Measurements from ENCODE around the gene SND1.

SND1 gene

DNA sequence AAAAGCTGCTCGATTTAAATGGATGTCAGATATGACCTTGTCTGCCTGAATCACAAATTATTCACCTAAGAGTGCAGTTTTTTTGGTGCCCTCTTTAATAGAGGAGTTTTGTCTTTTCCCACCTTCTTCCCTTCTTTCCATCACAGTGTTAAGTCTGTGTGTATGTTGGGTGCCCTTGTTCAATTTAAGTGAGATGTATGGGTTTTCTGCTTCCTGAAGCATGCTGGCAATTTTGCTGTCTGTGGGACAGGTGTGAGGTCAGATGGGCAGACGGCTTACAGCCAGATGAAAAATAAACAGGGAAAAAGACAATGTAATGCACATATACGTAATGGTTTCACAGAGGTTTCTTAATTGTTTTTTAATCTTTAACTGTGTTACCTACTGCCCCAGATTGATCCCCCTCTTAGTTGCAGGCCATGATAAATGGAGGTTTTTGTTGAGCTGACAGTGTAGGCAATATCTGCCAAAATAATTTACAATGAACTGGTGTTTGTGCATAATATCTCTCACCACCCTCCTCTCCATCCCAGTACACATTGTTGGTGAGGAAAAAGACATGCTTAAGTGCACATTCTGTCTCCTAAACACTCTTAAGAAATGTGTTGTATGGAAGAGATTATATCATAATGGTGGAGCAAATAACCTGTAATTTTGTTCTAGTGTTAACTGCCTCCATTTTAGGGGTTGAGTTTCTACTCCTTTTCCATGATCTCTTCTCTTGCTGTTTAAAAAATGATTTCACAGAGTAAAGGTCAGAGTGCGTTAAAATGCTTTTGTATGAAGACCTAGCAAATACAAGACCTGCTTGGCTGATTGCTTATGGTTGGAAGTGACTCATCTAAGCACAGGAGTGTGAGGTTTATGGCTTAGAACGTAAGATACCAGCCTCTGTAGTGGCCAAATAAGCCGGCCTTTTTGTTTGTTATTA lies 255.4 kb downstream of the SND1 start:
- DNase-seq (ENCODE audit: low read depth) = no peak
- TF ChIP-seq, protein P1, sequence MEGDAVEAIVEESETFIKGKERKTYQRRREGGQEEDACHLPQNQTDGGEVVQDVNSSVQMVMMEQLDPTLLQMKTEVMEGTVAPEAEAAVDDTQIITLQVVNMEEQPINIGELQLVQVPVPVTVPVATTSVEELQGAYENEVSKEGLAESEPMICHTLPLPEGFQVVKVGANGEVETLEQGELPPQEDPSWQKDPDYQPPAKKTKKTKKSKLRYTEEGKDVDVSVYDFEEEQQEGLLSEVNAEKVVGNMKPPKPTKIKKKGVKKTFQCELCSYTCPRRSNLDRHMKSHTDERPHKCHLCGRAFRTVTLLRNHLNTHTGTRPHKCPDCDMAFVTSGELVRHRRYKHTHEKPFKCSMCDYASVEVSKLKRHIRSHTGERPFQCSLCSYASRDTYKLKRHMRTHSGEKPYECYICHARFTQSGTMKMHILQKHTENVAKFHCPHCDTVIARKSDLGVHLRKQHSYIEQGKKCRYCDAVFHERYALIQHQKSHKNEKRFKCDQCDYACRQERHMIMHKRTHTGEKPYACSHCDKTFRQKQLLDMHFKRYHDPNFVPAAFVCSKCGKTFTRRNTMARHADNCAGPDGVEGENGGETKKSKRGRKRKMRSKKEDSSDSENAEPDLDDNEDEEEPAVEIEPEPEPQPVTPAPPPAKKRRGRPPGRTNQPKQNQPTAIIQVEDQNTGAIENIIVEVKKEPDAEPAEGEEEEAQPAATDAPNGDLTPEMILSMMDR (IDR thresholded peaks at IDR 0.05; ENCODE audit: low read depth, low read length, missing control alignments) = no peak
- no peak overlapping the region for H3K4me3 ChIP-seq (ENCODE audit: low read depth, low read length)

DNA sequence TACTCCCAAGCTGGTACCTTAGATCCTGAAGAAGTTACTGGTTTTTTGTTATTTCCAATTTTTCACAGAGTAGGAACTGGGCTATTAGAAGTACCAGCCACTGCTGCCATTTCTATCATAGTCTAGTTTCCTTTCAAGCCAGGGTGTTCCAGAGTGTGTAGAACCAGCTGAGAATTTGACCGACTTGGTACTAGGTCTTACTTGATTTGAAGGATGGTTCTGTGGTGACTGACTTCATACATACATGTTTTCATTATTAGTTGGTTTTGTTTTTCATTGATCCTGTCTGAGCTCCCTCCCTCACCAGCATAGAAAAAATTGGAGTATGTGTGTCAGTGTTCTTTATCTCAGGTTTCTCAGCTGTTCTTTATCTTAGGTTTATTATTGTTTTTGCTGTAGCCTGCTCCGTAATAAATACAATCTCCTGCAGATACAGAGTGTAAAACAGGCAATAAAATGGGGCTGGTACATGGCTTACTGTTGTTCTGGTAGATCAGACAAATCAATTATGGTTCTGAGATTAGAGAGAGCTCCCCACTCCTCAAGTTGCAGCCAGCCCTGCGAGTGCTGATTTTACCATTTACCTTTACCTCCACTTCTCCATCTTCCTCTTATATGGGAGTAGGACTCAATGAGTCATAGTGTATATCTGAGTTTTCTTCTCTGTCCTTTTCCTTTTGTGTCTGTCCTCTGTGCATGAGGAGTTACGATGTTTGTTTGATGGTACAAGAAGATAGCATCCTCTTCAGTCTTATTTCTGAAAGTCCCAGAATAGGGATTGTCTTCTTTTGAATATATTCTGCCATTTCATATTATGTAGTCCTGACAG lies 256.6 kb downstream of the SND1 start:
- TF ChIP-seq, protein P1 (IDR thresholded peaks at IDR 0.05; ENCODE audit: low read depth, low read length, missing control alignments) = no peak
- H3K4me3 ChIP-seq (ENCODE audit: low read depth, low read length) = no peak overlapping the region
- DNase-seq (ENCODE audit: low read depth) = no peak

DNA sequence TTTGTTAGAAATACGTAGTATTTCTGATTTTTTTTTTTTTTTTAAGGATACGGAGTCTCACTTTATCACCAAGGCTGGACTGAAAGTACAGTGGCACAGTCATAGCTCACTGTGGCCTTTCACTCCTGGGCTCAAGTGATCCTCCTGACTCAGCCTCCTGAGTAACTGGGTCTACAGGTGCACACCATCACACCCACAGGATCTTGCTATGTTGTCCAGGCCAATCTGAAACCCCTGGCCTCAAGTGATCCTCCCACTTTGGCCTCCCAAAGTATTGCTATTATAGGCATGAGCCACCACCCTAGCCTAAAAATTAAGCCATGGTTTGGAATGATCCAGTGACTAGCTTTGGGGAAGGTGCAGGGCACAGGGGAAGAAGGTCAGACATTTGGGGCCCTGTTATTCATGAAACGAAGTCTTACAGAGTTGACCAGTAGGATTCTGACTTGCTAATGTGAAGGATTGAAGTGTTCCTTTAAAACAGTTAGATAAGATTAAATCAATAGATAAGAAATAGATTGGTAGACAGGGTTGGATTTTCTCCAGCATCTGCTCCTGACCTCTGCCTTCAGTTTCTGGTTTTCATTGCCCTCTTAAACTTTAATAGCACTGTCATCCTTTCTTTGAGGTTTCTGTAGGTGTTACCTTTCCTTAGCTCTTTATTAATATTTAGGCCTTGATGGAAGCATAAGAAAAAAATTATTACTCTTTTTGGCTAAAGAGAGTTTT lies 257.6 kb downstream of the SND1 start:
- H3K4me3 ChIP-seq (ENCODE audit: low read depth, low read length) = no peak overlapping the region
- TF ChIP-seq, protein P1 (IDR thresholded peaks at IDR 0.05; ENCODE audit: low read depth, low read length, missing control alignments) = no peak
- DNase-seq (ENCODE audit: low read depth) = no peak

DNA sequence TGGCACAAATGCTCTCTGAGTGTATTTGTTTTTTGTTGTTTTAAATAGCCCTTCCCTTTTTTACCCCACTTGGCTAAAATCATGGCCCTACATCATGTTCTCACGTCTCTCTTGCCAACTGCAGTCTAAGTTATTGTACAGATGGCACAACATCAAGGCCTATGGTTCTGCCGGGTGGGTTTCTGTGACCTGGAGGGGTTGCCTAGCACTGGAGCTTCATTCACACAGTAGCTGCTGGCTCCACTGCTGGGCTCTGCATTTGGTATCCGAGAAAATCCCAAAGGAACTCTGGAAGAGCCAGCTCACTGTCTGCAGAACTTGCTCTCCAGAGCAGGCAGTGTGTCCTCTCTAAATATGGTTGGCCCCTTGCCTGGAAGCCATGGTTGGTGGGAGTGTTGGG lies 258.7 kb downstream of the SND1 start:
- DNase-seq (ENCODE audit: low read depth) = no peak
- TF ChIP-seq, protein P1 (IDR thresholded peaks at IDR 0.05; ENCODE audit: low read depth, low read length, missing control alignments) = no peak
- no peak overlapping the region for H3K4me3 ChIP-seq (ENCODE audit: low read depth, low read length)

- peak; percentile 81 for DNase-seq (ENCODE audit: low read depth)
- H3K4me3 ChIP-seq (ENCODE audit: low read depth, low read length) = no peak overlapping the region
- TF ChIP-seq, protein P1 (IDR thresholded peaks at IDR 0.05; ENCODE audit: low read depth, low read length, missing control alignments) = no peak
Observed at GRCh38 chr7:127911968-127912511, 260.0 kb downstream of the SND1 start.

DNA sequence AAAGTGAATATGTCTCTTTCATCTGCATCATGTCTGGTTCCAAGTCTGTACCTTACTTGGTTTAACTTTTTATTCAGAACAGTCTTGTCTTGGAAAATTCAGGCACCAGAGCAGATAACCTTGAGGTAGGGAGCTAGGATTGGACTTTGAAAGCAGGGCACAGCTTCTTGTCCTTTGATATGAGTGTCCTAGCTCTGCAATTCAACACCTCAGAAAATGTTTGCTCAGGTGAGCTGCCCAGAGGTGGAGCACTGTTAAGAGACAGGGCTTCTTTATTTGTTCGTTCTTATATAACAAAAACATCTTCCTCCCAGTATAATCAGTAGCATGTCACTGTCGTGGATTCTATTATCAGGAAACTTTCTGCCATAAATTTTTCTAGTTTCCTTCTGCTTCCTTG lies 260.9 kb downstream of the SND1 start:
- TF ChIP-seq, protein P1 (IDR thresholded peaks at IDR 0.05; ENCODE audit: low read depth, low read length, missing control alignments) = no peak
- H3K4me3 ChIP-seq (ENCODE audit: low read depth, low read length) = no peak overlapping the region
- no peak for DNase-seq (ENCODE audit: low read depth)

Data from GM12864 (cell line).